Progenitor cell of endocrine pancreas (in vitro differentiated cells): Measurements from ENCODE around the gene HNRNPUL2. TPM values are rescaled to one million over a fixed set of nuclear protein-coding genes. Genes with fewer than 3 reads are reported as not detected.

Source experiments
- DNase-seq: peaks from one replicate; pipeline ENCODE4 v3.0.0; 2021; ENCODE audit warnings: low spot score; ENCODE audit not compliant: unreplicated experiment
- H3K27ac Mint-ChIP-seq: 2 replicates; pipeline ENCODE4 v1.8.0; 2021; ENCODE audit warnings: mild to moderate bottlenecking, moderate library complexity, mixed read lengths
- H3K27me3 Mint-ChIP-seq: 2 replicates; pipeline ENCODE4 v1.8.0; 2021; ENCODE audit warnings: mixed read lengths
- H3K36me3 Mint-ChIP-seq: 2 replicates; pipeline ENCODE4 v1.8.0; 2022; ENCODE audit warnings: mixed read lengths; ENCODE audit not compliant: insufficient read depth
- H3K4me1 Mint-ChIP-seq: 2 replicates; pipeline ENCODE4 v1.8.0; 2021; ENCODE audit warnings: low read depth, mixed read lengths
- H3K4me3 Mint-ChIP-seq: 2 replicates; pipeline ENCODE4 v1.8.0; 2021; ENCODE audit warnings: low read depth, mild to moderate bottlenecking, moderate library complexity, mixed read lengths
- H3K9me3 Mint-ChIP-seq: 2 replicates; pipeline ENCODE4 v1.8.0; 2021; ENCODE audit warnings: low read depth, mixed read lengths
- CTCF ChIP-seq: fragments of 200-600 bp; sonication (generic); IDR thresholded peaks from one replicate; pipeline ENCODE4 v1.5.0; 2021; ENCODE audit warnings: antibody characterized with exemption, mild to moderate bottlenecking; ENCODE audit not compliant: unreplicated experiment
- total RNA-seq: library from RNA; stranded (reverse); gene quantifications from 2 replicates; pipeline ENCODE4 v1.2.1, GENCODE V29; 2021

The HNRNPUL2 gene
- total RNA-seq, 1 donor from 2014 or later: 61.0 TPM

GRCh38 chr11:62666259-62666926 lies 60.9 kb downstream of the HNRNPUL2 start:
- H3K9me3 Mint-ChIP-seq: no peaks in the 10 kb centered on the region
- H3K27ac Mint-ChIP-seq: no peak overlapping the region
- H3K27me3 Mint-ChIP-seq: no peaks in the 10 kb centered on the region
- DNase-seq: no peak
- peaks cover 5% of the 10 kb centered on the region for H3K36me3 Mint-ChIP-seq
- H3K4me1 Mint-ChIP-seq: peaks cover 15% of the 10 kb centered on the region
- H3K4me3 Mint-ChIP-seq: peak overlapping the region; percentile 88
- no peak for TF ChIP-seq CTCF

GRCh38 chr11:62665599-62666258 lies 61.5 kb downstream of the HNRNPUL2 start:
- peak overlapping the region; percentile 98 for H3K27ac Mint-ChIP-seq
- peak overlapping the region; percentile 88 for H3K4me3 Mint-ChIP-seq
- no peaks in the 10 kb centered on the region for H3K27me3 Mint-ChIP-seq
- no peak for DNase-seq
- peaks cover 5% of the 10 kb centered on the region for H3K36me3 Mint-ChIP-seq
- TF ChIP-seq CTCF: no peak
- peaks cover 12% of the 10 kb centered on the region for H3K4me1 Mint-ChIP-seq
- H3K9me3 Mint-ChIP-seq: no peaks in the 10 kb centered on the region

GRCh38 chr11:62665075-62665598 lies 62.1 kb downstream of the HNRNPUL2 start, which contains the start of the genes C11orf98 and CSKMT:
Gene C11orf98, minus strand, starts transcription at chr11:62665210. Its CDS starts 41 bp downstream, at chr11:62665169.
Gene CSKMT, plus strand, starts transcription at chr11:62665312. Its CDS starts 568 bp downstream, at chr11:62665880.
- Mint-ChIP-seq H3K4me3 (peak within 1 kb of the TSS; percentile 88), H3K36me3 (peaks cover 5% of the 10 kb centered on the region), H3K9me3 (no peaks in the 10 kb centered on the region), H3K27ac (peak within 1 kb of the TSS; percentile 98), H3K27me3 (no peaks in the 10 kb centered on the region), H3K4me1 (peaks cover 11% of the 10 kb centered on the region)
- DNase-seq: peak; percentile 96
- TF ChIP-seq CTCF: no peak

- no peaks in the 10 kb centered on the region for H3K27me3 Mint-ChIP-seq
- H3K9me3 Mint-ChIP-seq: no peaks in the 10 kb centered on the region
- H3K4me3 Mint-ChIP-seq: peak overlapping the region; percentile 88
- TF ChIP-seq CTCF: no peak
- peak overlapping the region; percentile 98 for H3K27ac Mint-ChIP-seq
- H3K4me1 Mint-ChIP-seq: peaks cover 11% of the 10 kb centered on the region
- DNase-seq: no peak
- H3K36me3 Mint-ChIP-seq: peaks cover 5% of the 10 kb centered on the region
Observed at GRCh38 chr11:62664405-62665074, 62.7 kb downstream of the HNRNPUL2 start.

Other genes with a start within 250 kb of the HNRNPUL2 start
- 27.2 and 39.8 TPM in 2 replicates for gene AHNAK, start 180.7 kb downstream of the HNRNPUL2 start, total RNA-seq
- 1,931 and 1,938 TPM in 2 replicates for gene EEF1G, start 153.6 kb downstream of the HNRNPUL2 start, total RNA-seq
- gene TUT1, start 135.9 kb downstream of the HNRNPUL2 start, total RNA-seq: 23.1 and 26.0 TPM in 2 replicates
- gene MTA2, start 125.6 kb downstream of the HNRNPUL2 start, total RNA-seq: 134 and 140 TPM in 2 replicates
- gene EML3, start 114.7 kb downstream of the HNRNPUL2 start, total RNA-seq: 42.7 and 47.0 TPM in 2 replicates
- 0.62 and 0.86 TPM in 2 replicates for gene ROM1, start 114.2 kb downstream of the HNRNPUL2 start, total RNA-seq
- gene B3GAT3, start 105.5 kb downstream of the HNRNPUL2 start, total RNA-seq: 43.4 and 48.9 TPM in 2 replicates
- 354 and 361 TPM in 2 replicates for gene GANAB, start 80.8 kb downstream of the HNRNPUL2 start, total RNA-seq
- gene INTS5, start 74.2 kb downstream of the HNRNPUL2 start, total RNA-seq: 23.6 and 24.7 TPM in 2 replicates
- 71.7 and 73.5 TPM in 2 replicates for gene C11orf98, start 62.2 kb downstream of the HNRNPUL2 start, total RNA-seq
- 12.2 and 18.0 TPM in 2 replicates for gene CSKMT, start 62.1 kb downstream of the HNRNPUL2 start, total RNA-seq
- 7.0 and 7.6 TPM in 2 replicates for gene UQCC3, start 55.8 kb downstream of the HNRNPUL2 start, total RNA-seq
- gene LBHD1, start 55.2 kb downstream of the HNRNPUL2 start, total RNA-seq: 9.3 and 9.4 TPM in 2 replicates
- 99.8 and 102 TPM in 2 replicates for gene UBXN1, start 48.4 kb downstream of the HNRNPUL2 start, total RNA-seq
- gene LRRN4CL, start 37.9 kb downstream of the HNRNPUL2 start, total RNA-seq: 0.65 and 0.89 TPM in 2 replicates
- 84.9 and 85.8 TPM in 2 replicates for gene BSCL2, start 20.0 kb downstream of the HNRNPUL2 start, total RNA-seq
- gene GNG3, start 19.8 kb downstream of the HNRNPUL2 start, total RNA-seq: 1.8 and 2.0 TPM in 2 replicates
- gene TTC9C, start 1.0 kb upstream of the HNRNPUL2 start, total RNA-seq: 35.5 and 40.8 TPM in 2 replicates
- 13.4 and 17.3 TPM in 2 replicates for gene ZBTB3, start 26.7 kb upstream of the HNRNPUL2 start, total RNA-seq
- gene POLR2G, start 34.1 kb upstream of the HNRNPUL2 start, total RNA-seq: 93.8 and 101 TPM in 2 replicates
- gene TAF6L, start 43.9 kb upstream of the HNRNPUL2 start, total RNA-seq: 52.3 and 56.3 TPM in 2 replicates
- gene TMEM179B, start 59.9 kb upstream of the HNRNPUL2 start, total RNA-seq: 38.4 and 40.8 TPM in 2 replicates
- gene TMEM223, start 64.5 kb upstream of the HNRNPUL2 start, total RNA-seq: 18.6 and 19.8 TPM in 2 replicates
- 120 and 130 TPM in 2 replicates for gene NXF1, start 78.0 kb upstream of the HNRNPUL2 start, total RNA-seq
- gene STX5, start 104.6 kb upstream of the HNRNPUL2 start, total RNA-seq: 39.3 and 45.3 TPM in 2 replicates
- gene TEX54, start 105.4 kb upstream of the HNRNPUL2 start, total RNA-seq: not detected in 2 replicates
- 55.8 and 60.3 TPM in 2 replicates for gene WDR74, start 112.1 kb upstream of the HNRNPUL2 start, total RNA-seq
- gene SLC3A2, start 153.4 kb upstream of the HNRNPUL2 start, total RNA-seq: 140 and 180 TPM in 2 replicates
- gene CHRM1, start 193.9 kb upstream of the HNRNPUL2 start, total RNA-seq: 0.62 and 0.67 TPM in 2 replicates